Endothelial cell of umbilical vein (primary cell): ENCODE measurements around the gene BOLL.
A peak's percentile ranks its signal among the peaks of the same experiment; 100 is the strongest.

Experiments
- EZH2 ChIP-seq: IDR thresholded peaks from 2 replicates; pipeline ENCODE4 v1.6.1; 2012; ENCODE audit warnings: borderline replicate concordance, low read depth, mild to moderate bottlenecking, moderate library complexity, low read length, inconsistent platforms; ENCODE audit not compliant: severe bottlenecking
- FOS ChIP-seq: IDR thresholded peaks from 2 replicates; pipeline ENCODE4 v1.6.1; 2011; ENCODE audit warnings: mild to moderate bottlenecking, low read length, moderate library complexity, borderline replicate concordance; ENCODE audit not compliant: insufficient read depth
- GATA2 ChIP-seq: IDR thresholded peaks from 2 replicates; pipeline ENCODE4 v1.7.0; 2011; ENCODE audit warnings: low read depth, mild to moderate bottlenecking, moderate library complexity, mixed read lengths, low read length; ENCODE audit not compliant: insufficient read length, insufficient read depth
- JUN ChIP-seq: IDR thresholded peaks from 2 replicates; pipeline ENCODE4 v1.6.1; 2011; ENCODE audit warnings: borderline replicate concordance, low read depth; ENCODE audit not compliant: insufficient read length, insufficient read depth
- MYC ChIP-seq: IDR thresholded peaks from one replicate; pipeline ENCODE4 v1.6.1; 2011; ENCODE audit warnings: mild to moderate bottlenecking, low read depth, low read length
- POLR2A ChIP-seq: IDR thresholded peaks from 2 replicates; pipeline ENCODE4 v1.6.1; 2012; ENCODE audit warnings: low read depth, mild to moderate bottlenecking, control low read depth, low read length
- POLR2AphosphoS5 ChIP-seq: IDR thresholded peaks from 2 replicates; pipeline ENCODE4 v1.6.1; 2012; ENCODE audit warnings: low read depth, mild to moderate bottlenecking, control low read depth, low read length, moderate library complexity; ENCODE audit not compliant: insufficient read depth
- TF ChIP-seq, protein P1 (sequence below), 2 donors: IDR thresholded peaks; 1 replicate in 1 of 2; 2 replicates in 1 of 2; pipeline ENCODE4 v1.5.1; 2011; ENCODE audit warnings: low read length in 2 of 2, mild to moderate bottlenecking in 2 of 2, moderate library complexity in 2 of 2, control low read depth in 1 of 2, inconsistent platforms in 1 of 2, low read depth in 1 of 2; ENCODE audit not compliant: insufficient read depth in 1 of 2; ENCODE audit errors: extremely low read depth in 1 of 2
- TF ChIP-seq, protein P2 (sequence below): IDR thresholded peaks from 2 replicates; pipeline ENCODE4 v1.6.1; 2011; ENCODE audit not compliant: insufficient read depth, insufficient read length

DNA sequence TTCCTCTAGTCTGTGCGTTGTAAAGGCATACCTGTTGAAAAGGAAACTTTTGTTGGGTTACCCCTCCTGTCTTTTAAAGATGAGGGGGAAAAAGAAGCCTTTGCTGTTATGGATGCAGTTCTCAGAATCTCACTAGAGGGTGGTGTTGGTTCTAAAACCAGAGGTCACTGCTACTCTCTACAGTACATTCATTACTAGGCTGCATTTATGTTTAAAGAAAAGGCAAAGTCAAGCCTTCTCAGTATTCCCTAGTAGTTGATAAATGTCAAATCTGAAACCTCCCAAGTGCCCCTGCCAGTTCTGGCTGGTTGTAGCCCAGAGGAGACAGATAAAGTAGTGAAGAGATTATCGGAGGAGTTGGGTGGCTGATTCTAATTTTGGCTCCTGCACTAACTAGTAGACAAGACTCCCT, 17.9 kb upstream of the BOLL start:
- TF ChIP-seq, protein P1, sequence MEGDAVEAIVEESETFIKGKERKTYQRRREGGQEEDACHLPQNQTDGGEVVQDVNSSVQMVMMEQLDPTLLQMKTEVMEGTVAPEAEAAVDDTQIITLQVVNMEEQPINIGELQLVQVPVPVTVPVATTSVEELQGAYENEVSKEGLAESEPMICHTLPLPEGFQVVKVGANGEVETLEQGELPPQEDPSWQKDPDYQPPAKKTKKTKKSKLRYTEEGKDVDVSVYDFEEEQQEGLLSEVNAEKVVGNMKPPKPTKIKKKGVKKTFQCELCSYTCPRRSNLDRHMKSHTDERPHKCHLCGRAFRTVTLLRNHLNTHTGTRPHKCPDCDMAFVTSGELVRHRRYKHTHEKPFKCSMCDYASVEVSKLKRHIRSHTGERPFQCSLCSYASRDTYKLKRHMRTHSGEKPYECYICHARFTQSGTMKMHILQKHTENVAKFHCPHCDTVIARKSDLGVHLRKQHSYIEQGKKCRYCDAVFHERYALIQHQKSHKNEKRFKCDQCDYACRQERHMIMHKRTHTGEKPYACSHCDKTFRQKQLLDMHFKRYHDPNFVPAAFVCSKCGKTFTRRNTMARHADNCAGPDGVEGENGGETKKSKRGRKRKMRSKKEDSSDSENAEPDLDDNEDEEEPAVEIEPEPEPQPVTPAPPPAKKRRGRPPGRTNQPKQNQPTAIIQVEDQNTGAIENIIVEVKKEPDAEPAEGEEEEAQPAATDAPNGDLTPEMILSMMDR (IDR thresholded peaks at IDR 0.05; ENCODE audit: extremely low read depth in 1 of 2, insufficient read depth in 1 of 2, low read depth in 1 of 2, low read length in 2 of 2) = peak; percentile 65 to 76
- TF ChIP-seq POLR2A = no peak
- no peak for TF ChIP-seq JUN
- TF ChIP-seq EZH2 = no peak
- no peak for TF ChIP-seq MYC
- TF ChIP-seq, protein P2, sequence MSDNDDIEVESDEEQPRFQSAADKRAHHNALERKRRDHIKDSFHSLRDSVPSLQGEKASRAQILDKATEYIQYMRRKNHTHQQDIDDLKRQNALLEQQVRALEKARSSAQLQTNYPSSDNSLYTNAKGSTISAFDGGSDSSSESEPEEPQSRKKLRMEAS = no peak
- TF ChIP-seq POLR2AphosphoS5 = no peak
- TF ChIP-seq GATA2 = no peak
- no peak for TF ChIP-seq FOS
